ENCODE results near the gene UFM1. TPM values are rescaled to one million over a fixed set of nuclear protein-coding genes. Genes with fewer than 3 reads are reported as not detected.

The UFM1 gene
- total RNA-seq, 1 experiment from 2014 or later = 87.9 TPM

DNA sequence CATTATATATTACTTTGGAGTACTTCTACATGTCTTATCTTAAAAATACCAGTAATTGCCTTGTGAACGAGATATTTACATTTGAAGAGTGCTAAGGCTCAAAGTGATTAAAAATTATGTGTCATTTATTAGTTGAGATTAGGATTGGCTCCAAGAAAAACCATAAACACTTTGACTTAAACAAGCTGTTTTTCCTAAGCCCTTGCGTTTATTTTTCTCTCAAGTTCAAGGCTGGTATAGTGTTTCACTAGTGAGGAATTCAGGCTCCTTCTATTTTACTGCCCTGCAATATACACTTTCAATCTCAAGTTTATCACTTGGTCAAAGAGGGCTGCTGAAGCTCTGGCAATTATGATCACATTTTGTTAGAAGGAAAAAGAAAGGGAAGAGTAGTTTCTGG is 49.9 kb downstream of the UFM1 start:
- Histone ChIP-seq H3K27ac (ENCODE audit: low read depth, low read length, poor library complexity, severe bottlenecking) (no peak overlapping the region), H3K4me1 (ENCODE audit: insufficient read depth, low read length, poor library complexity, severe bottlenecking) (peaks cover 4% of the 10 kb centered on the region), H3K27me3 (replicated peaks; ENCODE audit: insufficient read depth, low read depth, low read length, poor library complexity) (no peaks in the 10 kb centered on the region), H3K36me3 (ENCODE audit: insufficient read depth, low read length, poor library complexity, severe bottlenecking) (no peaks in the 10 kb centered on the region), H3K9me3 (ENCODE audit: low read depth, low read length, poor library complexity, severe bottlenecking) (no peaks in the 10 kb centered on the region), H3K4me3 (ENCODE audit: low read depth, low read length, poor library complexity, severe bottlenecking) (no peak overlapping the region)
- no TSS peak for BruUV-seq (replicated peaks)
- CTCF ChIA-PET = no interaction called here
- TF ChIP-seq EZH2 (IDR thresholded peaks at IDR 0.05; ENCODE audit: borderline replicate concordance, low read depth, low read length, poor library complexity, severe bottlenecking) = no peak
- TF ChIP-seq, protein P1, sequence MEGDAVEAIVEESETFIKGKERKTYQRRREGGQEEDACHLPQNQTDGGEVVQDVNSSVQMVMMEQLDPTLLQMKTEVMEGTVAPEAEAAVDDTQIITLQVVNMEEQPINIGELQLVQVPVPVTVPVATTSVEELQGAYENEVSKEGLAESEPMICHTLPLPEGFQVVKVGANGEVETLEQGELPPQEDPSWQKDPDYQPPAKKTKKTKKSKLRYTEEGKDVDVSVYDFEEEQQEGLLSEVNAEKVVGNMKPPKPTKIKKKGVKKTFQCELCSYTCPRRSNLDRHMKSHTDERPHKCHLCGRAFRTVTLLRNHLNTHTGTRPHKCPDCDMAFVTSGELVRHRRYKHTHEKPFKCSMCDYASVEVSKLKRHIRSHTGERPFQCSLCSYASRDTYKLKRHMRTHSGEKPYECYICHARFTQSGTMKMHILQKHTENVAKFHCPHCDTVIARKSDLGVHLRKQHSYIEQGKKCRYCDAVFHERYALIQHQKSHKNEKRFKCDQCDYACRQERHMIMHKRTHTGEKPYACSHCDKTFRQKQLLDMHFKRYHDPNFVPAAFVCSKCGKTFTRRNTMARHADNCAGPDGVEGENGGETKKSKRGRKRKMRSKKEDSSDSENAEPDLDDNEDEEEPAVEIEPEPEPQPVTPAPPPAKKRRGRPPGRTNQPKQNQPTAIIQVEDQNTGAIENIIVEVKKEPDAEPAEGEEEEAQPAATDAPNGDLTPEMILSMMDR (conservative IDR thresholded peaks at IDR 0.05; ENCODE audit: low read depth, low read length) = no peak
- intact Hi-C loops (cut with micrococcal nuclease; ENCODE audit: unreplicated experiment) = no loop called here
- DNase-seq (ENCODE audit: low spot score) = no peak
- POLR2A ChIA-PET (ENCODE audit: low non-redundant PET) = interaction anchor here (0.6 kb wide), 1 partner anchor 565 kb away, joined by 3 read pairs; no protein-coding TSS in a partner anchor

DNA sequence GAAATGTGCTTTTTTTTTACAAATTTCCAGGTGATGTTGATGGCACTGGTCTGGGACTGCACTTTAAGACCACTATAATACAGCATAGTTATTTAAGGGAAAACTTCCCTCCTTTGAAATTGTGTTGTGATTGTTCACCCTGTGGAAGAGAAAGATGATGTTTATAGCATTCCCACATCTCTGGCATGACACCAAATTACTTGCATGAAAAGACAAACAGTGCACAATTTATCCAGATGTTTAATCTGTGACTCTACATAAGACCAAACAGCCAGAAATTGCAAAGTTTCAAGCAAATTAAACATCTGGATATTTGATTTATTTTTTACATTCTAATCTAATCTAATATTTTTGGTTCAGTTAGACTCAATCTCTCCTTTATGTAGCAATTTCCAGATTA is 51.6 kb downstream of the UFM1 start:
- Histone ChIP-seq H3K36me3 (ENCODE audit: insufficient read depth, low read length, poor library complexity, severe bottlenecking) (no peaks in the 10 kb centered on the region), H3K4me1 (ENCODE audit: insufficient read depth, low read length, poor library complexity, severe bottlenecking) (peaks cover 4% of the 10 kb centered on the region), H3K27me3 (replicated peaks; ENCODE audit: insufficient read depth, low read depth, low read length, poor library complexity) (no peaks in the 10 kb centered on the region), H3K4me3 (ENCODE audit: low read depth, low read length, poor library complexity, severe bottlenecking) (no peak overlapping the region), H3K27ac (ENCODE audit: low read depth, low read length, poor library complexity, severe bottlenecking) (no peak overlapping the region), H3K9me3 (ENCODE audit: low read depth, low read length, poor library complexity, severe bottlenecking) (no peaks in the 10 kb centered on the region)
- intact Hi-C loops (cut with micrococcal nuclease; ENCODE audit: unreplicated experiment) = no loop called here
- CTCF ChIA-PET = no interaction called here
- POLR2A ChIA-PET (ENCODE audit: low non-redundant PET) = no interaction called here
- TF ChIP-seq EZH2 (IDR thresholded peaks at IDR 0.05; ENCODE audit: borderline replicate concordance, low read depth, low read length, poor library complexity, severe bottlenecking) = no peak
- TF ChIP-seq, protein P1 (conservative IDR thresholded peaks at IDR 0.05; ENCODE audit: low read depth, low read length) = no peak
- no TSS peak for BruUV-seq (replicated peaks)
- no peak for DNase-seq (ENCODE audit: low spot score)

DNA sequence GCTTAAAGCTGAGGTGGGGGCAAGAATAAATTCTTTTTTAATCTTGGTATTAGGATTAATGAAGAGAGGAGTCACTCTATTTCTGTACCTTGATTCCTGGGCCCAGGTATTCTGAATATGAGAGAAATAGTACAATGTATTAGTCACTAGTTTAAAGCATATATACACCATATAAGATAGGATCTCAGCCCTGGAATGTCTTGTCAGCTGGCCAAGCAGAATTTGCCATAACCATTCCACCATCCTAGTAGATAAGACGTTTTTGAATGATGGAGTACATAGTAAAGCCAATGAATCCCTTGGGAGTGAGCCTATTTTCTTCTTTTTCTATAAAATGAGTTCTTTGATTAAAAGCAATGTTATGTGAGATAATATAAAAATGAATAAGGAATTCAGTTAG is 55.6 kb downstream of the UFM1 start:
- no peak overlapping the region for H3K27ac ChIP-seq (ENCODE audit: low read depth, low read length, poor library complexity, severe bottlenecking)
- CTCF ChIA-PET = no interaction called here
- no peaks in the 10 kb centered on the region for H3K27me3 ChIP-seq (replicated peaks; ENCODE audit: insufficient read depth, low read depth, low read length, poor library complexity)
- POLR2A ChIA-PET (ENCODE audit: low non-redundant PET) = no interaction called here
- BruUV-seq (replicated peaks) = no TSS peak
- TF ChIP-seq, protein P1 (conservative IDR thresholded peaks at IDR 0.05; ENCODE audit: low read depth, low read length) = no peak
- no peak for TF ChIP-seq EZH2 (IDR thresholded peaks at IDR 0.05; ENCODE audit: borderline replicate concordance, low read depth, low read length, poor library complexity, severe bottlenecking)
- H3K4me3 ChIP-seq (ENCODE audit: low read depth, low read length, poor library complexity, severe bottlenecking) = no peak overlapping the region
- no peaks in the 10 kb centered on the region for H3K4me1 ChIP-seq (ENCODE audit: insufficient read depth, low read length, poor library complexity, severe bottlenecking)
- no peaks in the 10 kb centered on the region for H3K36me3 ChIP-seq (ENCODE audit: insufficient read depth, low read length, poor library complexity, severe bottlenecking)
- DNase-seq (ENCODE audit: low spot score) = no peak
- no peaks in the 10 kb centered on the region for H3K9me3 ChIP-seq (ENCODE audit: low read depth, low read length, poor library complexity, severe bottlenecking)
- intact Hi-C loops (cut with micrococcal nuclease; ENCODE audit: unreplicated experiment) = no loop called here
